MM.1S (cell line): ENCODE measurements around the gene HPSE2.

ENCODE experiments used
- DNase-seq: peaks from one replicate; pipeline ENCODE4 v3.0.0-alpha.2; 2015
- H2AFZ ChIP-seq: fragments of 300-600 bp; sonication (generic); 2 replicates; pipeline ENCODE4 v1.6.0; 2016; ENCODE audit warnings: antibody characterized with exemption, low read length
- H3F3A ChIP-seq: fragments of 300-600 bp; sonication (generic); 2 replicates; pipeline ENCODE4 v1.6.1; 2016; ENCODE audit warnings: mild to moderate bottlenecking, antibody characterized with exemption, low read length, moderate library complexity, mixed read lengths; ENCODE audit not compliant: insufficient read depth
- H3K27ac ChIP-seq: fragments of 300-600 bp; sonication (generic); 2 replicates; pipeline ENCODE4 v1.5.1; 2016; ENCODE audit warnings: mild to moderate bottlenecking, low read length
- H3K27me3 ChIP-seq: fragments of 300-600 bp; sonication (generic); replicated peaks from 2 replicates; pipeline ENCODE4 v1.6.0; 2016; ENCODE audit warnings: low read length; ENCODE audit not compliant: insufficient read depth
- H3K36me3 ChIP-seq: fragments of 300-600 bp; sonication (generic); replicated peaks from 2 replicates; pipeline ENCODE4 v1.6.1; 2016; ENCODE audit warnings: mild to moderate bottlenecking, low read length, mixed read lengths; ENCODE audit not compliant: insufficient read depth
- H3K4me1 ChIP-seq: fragments of 300-600 bp; sonication (generic); 2 replicates; pipeline ENCODE4 v1.6.1; 2016; ENCODE audit warnings: low read length, mixed read lengths
- H3K4me2 ChIP-seq: fragments of 300-600 bp; sonication (generic); 2 replicates; pipeline ENCODE4 v1.6.0; 2016; ENCODE audit warnings: low read depth, low read length
- H3K4me3 ChIP-seq: fragments of 300-600 bp; sonication (generic); 2 replicates; pipeline ENCODE4 v1.5.1; 2016; ENCODE audit warnings: low read length, mixed read lengths
- H3K79me2 ChIP-seq: fragments of 300-600 bp; sonication (generic); 2 replicates; pipeline ENCODE4 v1.6.1; 2016; ENCODE audit warnings: mixed run types, low read length, mixed read lengths
- H3K9ac ChIP-seq: fragments of 300-600 bp; sonication (generic); 2 replicates; pipeline ENCODE4 v1.6.1; 2016; ENCODE audit warnings: low read length, mixed read lengths
- H3K9me2 ChIP-seq: fragments of 300-600 bp; sonication (generic); replicated peaks from 2 replicates; pipeline ENCODE4 v1.6.1; 2016; ENCODE audit warnings: mild to moderate bottlenecking, low read length, mixed read lengths; ENCODE audit not compliant: insufficient read depth
- H3K9me3 ChIP-seq: fragments of 300-600 bp; sonication (generic); replicated peaks from 2 replicates; pipeline ENCODE4 v1.6.1; 2016; ENCODE audit warnings: mild to moderate bottlenecking, low read length, mixed read lengths; ENCODE audit not compliant: insufficient read depth
- H4K20me1 ChIP-seq: fragments of 300-600 bp; sonication (generic); 2 replicates; pipeline ENCODE4 v1.6.1; 2016; ENCODE audit warnings: mild to moderate bottlenecking, low read length, moderate library complexity, mixed read lengths; ENCODE audit not compliant: insufficient read depth
- EZH2 ChIP-seq: fragments of 300-600 bp; sonication (generic); optimal IDR thresholded peaks from 2 replicates; pipeline ENCODE3; 2017; ENCODE audit warnings: low read depth, mild to moderate bottlenecking, antibody characterized with exemption, low read length, mixed read lengths
- EZH2phosphoT487 ChIP-seq: fragments of 300-600 bp; sonication (generic); IDR thresholded peaks from 2 replicates; pipeline ENCODE4 v1.6.1; 2018; ENCODE audit warnings: antibody characterized with exemption, low read length
- TF ChIP-seq, protein P1 (sequence below): fragments of 300-600 bp; sonication (generic); IDR thresholded peaks from 2 replicates; pipeline ENCODE4 v1.5.1; 2016; ENCODE audit warnings: antibody characterized with exemption, low read length, mixed read lengths

Gene HPSE2

DNA sequence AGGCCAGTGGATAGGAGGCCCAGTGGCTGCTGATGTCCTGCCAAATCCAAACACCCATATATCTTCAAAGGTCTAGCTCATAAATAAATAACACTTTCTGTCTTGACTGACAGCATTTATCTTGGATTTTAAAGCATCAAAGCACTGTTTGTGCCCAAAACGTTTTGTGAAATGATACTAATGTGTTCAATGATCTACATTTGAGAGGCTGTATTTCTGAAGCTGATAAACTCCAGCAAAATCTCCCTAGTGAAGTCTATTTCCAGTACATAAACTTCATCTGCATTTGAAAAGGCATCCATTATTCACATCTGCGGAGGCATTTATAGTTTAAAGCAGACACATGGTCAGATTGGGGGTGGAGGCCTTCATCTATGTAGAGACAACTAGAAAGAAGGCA lies 276.3 kb downstream of the HPSE2 start:
- Histone ChIP-seq H3K9me2 (no peaks in the 10 kb centered on the region), H3K9me3 (no peaks in the 10 kb centered on the region), H2AFZ (no peak overlapping the region), H3K36me3 (no peaks in the 10 kb centered on the region), H4K20me1 (no peaks in the 10 kb centered on the region), H3K4me2 (no peak overlapping the region), H3F3A (no peaks in the 10 kb centered on the region), H3K27me3 (no peaks in the 10 kb centered on the region), H3K27ac (no peak overlapping the region), H3K4me1 (no peaks in the 10 kb centered on the region), H3K9ac (no peak overlapping the region), H3K79me2 (no peaks in the 10 kb centered on the region), H3K4me3 (no peak overlapping the region)
- TF ChIP-seq EZH2 (no peak), EZH2phosphoT487 (no peak)
- TF ChIP-seq, protein P1, sequence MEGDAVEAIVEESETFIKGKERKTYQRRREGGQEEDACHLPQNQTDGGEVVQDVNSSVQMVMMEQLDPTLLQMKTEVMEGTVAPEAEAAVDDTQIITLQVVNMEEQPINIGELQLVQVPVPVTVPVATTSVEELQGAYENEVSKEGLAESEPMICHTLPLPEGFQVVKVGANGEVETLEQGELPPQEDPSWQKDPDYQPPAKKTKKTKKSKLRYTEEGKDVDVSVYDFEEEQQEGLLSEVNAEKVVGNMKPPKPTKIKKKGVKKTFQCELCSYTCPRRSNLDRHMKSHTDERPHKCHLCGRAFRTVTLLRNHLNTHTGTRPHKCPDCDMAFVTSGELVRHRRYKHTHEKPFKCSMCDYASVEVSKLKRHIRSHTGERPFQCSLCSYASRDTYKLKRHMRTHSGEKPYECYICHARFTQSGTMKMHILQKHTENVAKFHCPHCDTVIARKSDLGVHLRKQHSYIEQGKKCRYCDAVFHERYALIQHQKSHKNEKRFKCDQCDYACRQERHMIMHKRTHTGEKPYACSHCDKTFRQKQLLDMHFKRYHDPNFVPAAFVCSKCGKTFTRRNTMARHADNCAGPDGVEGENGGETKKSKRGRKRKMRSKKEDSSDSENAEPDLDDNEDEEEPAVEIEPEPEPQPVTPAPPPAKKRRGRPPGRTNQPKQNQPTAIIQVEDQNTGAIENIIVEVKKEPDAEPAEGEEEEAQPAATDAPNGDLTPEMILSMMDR, result no peak
- DNase-seq, result no peak

DNA sequence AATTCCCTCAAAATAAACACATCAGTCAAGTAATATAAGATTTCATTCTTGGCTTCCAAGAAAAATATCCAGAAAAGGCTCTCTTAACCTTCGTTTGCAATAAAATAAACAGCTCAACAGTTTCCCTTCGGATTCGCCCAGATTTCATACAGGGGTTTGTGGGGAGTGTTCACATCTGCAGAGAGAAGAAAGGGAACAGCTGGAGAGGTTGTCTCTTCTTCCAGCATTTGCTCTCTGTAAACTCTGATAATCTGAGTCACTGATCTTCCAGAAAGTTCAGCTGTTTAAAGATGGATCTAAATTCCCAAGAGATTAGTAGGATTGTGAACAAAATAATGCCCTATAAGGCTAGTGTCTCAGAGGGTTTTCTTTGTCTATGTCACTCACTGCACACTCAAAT lies 277.9 kb downstream of the HPSE2 start:
- Histone ChIP-seq H3K4me1 (no peaks in the 10 kb centered on the region), H3K9me2 (no peaks in the 10 kb centered on the region), H3F3A (no peaks in the 10 kb centered on the region), H3K79me2 (no peaks in the 10 kb centered on the region), H3K4me3 (no peak overlapping the region), H3K27me3 (no peaks in the 10 kb centered on the region), H3K27ac (no peak overlapping the region), H3K9me3 (no peaks in the 10 kb centered on the region), H2AFZ (no peak overlapping the region), H4K20me1 (no peaks in the 10 kb centered on the region), H3K36me3 (no peaks in the 10 kb centered on the region), H3K9ac (no peak overlapping the region), H3K4me2 (no peak overlapping the region)
- TF ChIP-seq EZH2phosphoT487 (no peak), EZH2 (no peak)
- TF ChIP-seq, protein P1, result no peak
- no peak for DNase-seq

DNA sequence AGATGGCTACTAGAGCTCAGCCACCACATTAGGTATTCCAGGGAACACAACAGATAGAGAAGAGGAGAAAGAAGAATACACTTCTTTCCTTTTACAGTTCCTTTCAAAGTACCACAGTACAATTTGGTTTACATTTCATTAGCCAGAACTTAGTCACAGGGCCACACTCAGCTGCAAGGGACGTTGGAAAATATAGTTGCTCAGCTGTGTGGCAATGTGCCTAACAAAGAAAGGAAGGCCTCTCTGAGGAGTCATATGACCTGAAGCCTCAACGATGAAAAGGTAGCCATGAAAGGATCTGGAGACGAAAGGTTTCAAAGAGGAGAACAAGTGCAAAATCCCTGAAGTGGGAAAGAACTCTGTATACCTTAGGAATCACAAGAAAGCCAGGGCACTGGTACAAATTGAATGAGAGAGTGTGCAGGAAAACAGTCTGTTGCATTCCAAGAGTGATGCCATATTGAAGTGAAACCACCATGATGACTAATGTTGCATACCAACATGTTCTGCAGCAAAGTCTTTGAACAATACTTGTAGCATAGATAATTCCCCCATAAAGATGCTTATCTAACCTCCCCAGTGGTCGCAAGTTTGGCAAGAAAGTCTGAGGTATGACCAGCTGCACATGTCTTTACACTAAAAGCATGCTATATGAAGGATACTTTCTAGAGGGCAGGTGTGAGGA lies 278.9 kb downstream of the HPSE2 start:
- no peak for TF ChIP-seq EZH2
- TF ChIP-seq, protein P1, result no peak
- TF ChIP-seq EZH2phosphoT487, result no peak
- H3K36me3 ChIP-seq, result no peaks in the 10 kb centered on the region

More for the DNA sequence above, 278.9 kb downstream of the HPSE2 start:
- no peak overlapping the region for H3K4me2 ChIP-seq
- no peak overlapping the region for H2AFZ ChIP-seq
- H3K79me2 ChIP-seq, result no peaks in the 10 kb centered on the region
- DNase-seq, result no peak
- H3K9ac ChIP-seq, result no peak overlapping the region
- no peaks in the 10 kb centered on the region for H4K20me1 ChIP-seq
- no peaks in the 10 kb centered on the region for H3K9me3 ChIP-seq
- no peak overlapping the region for H3K4me3 ChIP-seq
- H3K4me1 ChIP-seq, result no peaks in the 10 kb centered on the region
- H3F3A ChIP-seq, result no peaks in the 10 kb centered on the region
- H3K27ac ChIP-seq, result no peak overlapping the region
- H3K27me3 ChIP-seq, result no peaks in the 10 kb centered on the region
- no peaks in the 10 kb centered on the region for H3K9me2 ChIP-seq
